CD4-positive, alpha-beta T cell treated with Interleukin-4 for 1 hour (primary cell): Measurements from ENCODE around the gene B3GNT2.
"Not testable (repeated sequence)": the region's sequence is repeated elsewhere in the genome, so short reads cannot be mapped to it uniquely, and the experiment has no call there.

Source experiments
- DNase-seq, 2 donors: peaks; one replicate each; pipeline ENCODE4 v3.0.0-alpha.2; 2020 to 2022

The B3GNT2 gene

GRCh38 chr2:62240546-62240945, 44.6 kb downstream of the B3GNT2 start:
- no peak for DNase-seq

GRCh38 chr2:62243983-62244382, 48.1 kb downstream of the B3GNT2 start:
- DNase-seq: no peak

- no peak for DNase-seq
Measured at GRCh38 chr2:62248226-62248625, 52.3 kb downstream of the B3GNT2 start.

GRCh38 chr2:62250239-62250638, 54.3 kb downstream of the B3GNT2 start:
- DNase-seq: no peak

- no peak for DNase-seq
Measured at GRCh38 chr2:62254424-62255266, 58.7 kb downstream of the B3GNT2 start.

GRCh38 chr2:62257466-62257865, 61.6 kb downstream of the B3GNT2 start:
- DNase-seq: no peak

- no peak for DNase-seq
Measured at GRCh38 chr2:62263076-62263715, 67.3 kb downstream of the B3GNT2 start.

GRCh38 chr2:62264186-62264585, 68.3 kb downstream of the B3GNT2 start:
- DNase-seq: no peak

GRCh38 chr2:62265106-62265505, 69.2 kb downstream of the B3GNT2 start:
- no peak for DNase-seq

- no peak for DNase-seq
Measured at GRCh38 chr2:62266433-62267038, 70.6 kb downstream of the B3GNT2 start.

- DNase-seq: no peak
Measured at GRCh38 chr2:62267696-62268095, 71.8 kb downstream of the B3GNT2 start.

GRCh38 chr2:62268681-62269188, 72.8 kb downstream of the B3GNT2 start:
- DNase-seq: not testable (repeated sequence)

- DNase-seq: no peak
Measured at GRCh38 chr2:62270728-62271127, 74.8 kb downstream of the B3GNT2 start.
